GM13976 (cell line): Measurements from ENCODE around the gene PPP2R5C.
A peak's percentile ranks its signal among the peaks of the same experiment; 100 is the strongest.

Source experiments
- DNase-seq: peaks from one replicate; pipeline ENCODE4 v3.0.0; 2012; ENCODE audit warnings: low spot score
- CTCF ChIP-seq: IDR thresholded peaks from 2 replicates; pipeline ENCODE4 v1.5.1; 2012; ENCODE audit warnings: borderline replicate concordance, mild to moderate bottlenecking; ENCODE audit not compliant: insufficient read depth; ENCODE audit errors: extremely low read depth, missing control alignments, control extremely low read depth
- in situ Hi-C: fragments of 300-500 bp; cut with MboI; formaldehyde crosslinking; loops from one replicate; pipeline ENCODE4 v1.12.0; 2022; ENCODE audit warnings: low sequenced_read_pairs, mixed read lengths, inconsistent platforms; ENCODE audit not compliant: unreplicated experiment

The PPP2R5C gene

GRCh38 chr14:101774814-101775213 is 13.3 kb downstream of the PPP2R5C start:
- no peak for TF ChIP-seq CTCF
- in situ Hi-C loops, result loop anchor here (10.0 kb wide), 2 partner anchors 50 to 190 kb away; partner anchors contain the start of gene DYNC1H1
- DNase-seq, result no peak

GRCh38 chr14:101775826-101776225 is 14.3 kb downstream of the PPP2R5C start:
- in situ Hi-C loops, result loop anchor here (10.0 kb wide), 2 partner anchors 49 to 189 kb away; partner anchors contain the start of gene DYNC1H1
- no peak for TF ChIP-seq CTCF
- DNase-seq, result no peak

- peak; percentile 53 for DNase-seq
- in situ Hi-C loops, result loop anchor here (10.0 kb wide), 2 partner anchors 48 to 188 kb away; partner anchors contain the start of gene DYNC1H1
- no peak for TF ChIP-seq CTCF
These were observed 14.8 kb downstream of the PPP2R5C start for GRCh38 chr14:101776344-101776743.

DNA sequence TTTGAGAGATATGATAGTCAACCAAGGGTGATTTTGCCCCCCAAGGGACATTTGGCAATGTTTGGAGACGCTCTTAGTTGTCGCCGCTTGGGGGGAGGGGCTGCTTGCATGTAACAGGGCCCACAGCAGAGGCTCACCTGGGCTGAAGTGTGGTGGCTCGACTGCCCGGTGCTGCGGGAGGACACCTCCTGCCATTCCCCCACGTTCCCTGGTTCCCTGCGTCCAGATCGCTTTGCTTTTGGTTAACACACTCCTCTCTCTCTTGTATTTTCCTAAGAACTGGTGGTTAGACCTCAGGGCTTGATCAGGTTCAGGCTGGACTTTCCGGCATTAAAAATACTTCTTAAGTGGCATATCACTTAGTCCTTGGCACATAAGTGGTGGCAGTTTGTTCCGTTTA is 18.9 kb downstream of the PPP2R5C start:
- no peak for DNase-seq
- no peak for TF ChIP-seq CTCF

DNA sequence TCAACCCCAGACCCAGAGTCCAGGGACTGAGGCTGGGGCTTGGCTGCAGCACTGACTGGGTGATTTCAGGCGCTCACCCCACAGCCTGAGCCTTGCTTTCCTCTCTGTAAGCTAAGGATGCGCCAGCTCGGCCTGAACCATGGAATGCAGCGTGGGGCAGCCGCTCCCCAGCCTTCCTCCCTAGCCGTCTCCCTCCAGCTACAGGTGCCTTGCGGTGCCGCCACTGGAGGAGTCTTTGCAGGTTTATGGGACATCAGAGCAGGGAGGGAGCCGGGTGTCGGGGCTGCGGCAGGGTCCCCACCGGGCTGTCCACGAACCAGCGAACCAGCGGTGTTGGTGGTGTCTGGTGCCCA is 19.4 kb downstream of the PPP2R5C start:
- in situ Hi-C loops, result no loop called here
- no peak for DNase-seq
- TF ChIP-seq CTCF, result no peak

More for the DNA sequence above, 18.9 kb downstream of the PPP2R5C start:
- in situ Hi-C loops, result no loop called here

GRCh38 chr14:101781240-101782061 is 19.9 kb downstream of the PPP2R5C start:
- in situ Hi-C loops, result no loop called here
- peak; percentile 61 for DNase-seq
- no peak for TF ChIP-seq CTCF
